WERI-Rb-1 (cell line): ENCODE measurements around the gene VTI1A.

Experiments used
- DNase-seq: peaks from one replicate; pipeline ENCODE4 v3.0.0-alpha.2; 2020
- H3K27ac ChIP-seq: fragments of 250-450 bp; sonication (Bioruptor Pico); 2 replicates; pipeline ENCODE4 v1.5.1; 2020; ENCODE audit warnings: mild to moderate bottlenecking, moderate library complexity
- H3K27me3 ChIP-seq: fragments of 250-450 bp; sonication (Bioruptor Pico); 2 replicates; pipeline ENCODE4 v1.5.1; 2021; ENCODE audit warnings: mild to moderate bottlenecking, low read depth, moderate library complexity; ENCODE audit not compliant: insufficient read depth, severe bottlenecking
- H3K36me3 ChIP-seq: fragments of 250-450 bp; sonication (Bioruptor Pico); 2 replicates; pipeline ENCODE4 v1.5.1; 2020; ENCODE audit warnings: mild to moderate bottlenecking, moderate library complexity
- H3K4me3 ChIP-seq: 2 replicates; pipeline ENCODE4 v1.5.1; 2011; ENCODE audit warnings: low read depth, mild to moderate bottlenecking, control low read depth, low read length
- H3K9me3 ChIP-seq: fragments of 250-450 bp; sonication (Bioruptor Pico); 2 replicates; pipeline ENCODE4 v1.5.1; 2021; ENCODE audit warnings: mild to moderate bottlenecking, moderate library complexity; ENCODE audit not compliant: severe bottlenecking
- TF ChIP-seq, protein P1 (sequence below): IDR thresholded peaks from 2 replicates; pipeline ENCODE4 v1.5.1; 2011; ENCODE audit warnings: low read depth, mild to moderate bottlenecking, control low read depth, inconsistent platforms, low read length

The VTI1A gene

DNA sequence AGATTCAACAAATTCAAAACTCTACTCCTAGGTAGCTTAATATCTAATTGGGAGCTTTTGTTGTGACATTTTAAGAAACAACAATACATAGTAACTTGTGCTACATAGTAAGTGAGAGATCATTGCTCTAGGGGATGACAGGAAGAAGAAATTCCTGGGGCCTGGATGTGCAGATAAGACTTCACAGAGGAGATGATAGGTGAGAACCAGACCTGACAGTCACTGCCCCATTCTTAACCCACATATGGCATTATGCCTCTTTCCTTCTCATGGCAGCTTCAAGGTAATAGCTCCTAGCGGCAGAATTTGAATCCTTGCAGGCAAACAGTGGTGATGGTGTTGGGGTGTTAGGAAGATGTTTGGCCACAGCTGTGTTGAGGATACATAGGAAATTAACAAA is 233.6 kb downstream of the VTI1A start:
- TF ChIP-seq, protein P1, sequence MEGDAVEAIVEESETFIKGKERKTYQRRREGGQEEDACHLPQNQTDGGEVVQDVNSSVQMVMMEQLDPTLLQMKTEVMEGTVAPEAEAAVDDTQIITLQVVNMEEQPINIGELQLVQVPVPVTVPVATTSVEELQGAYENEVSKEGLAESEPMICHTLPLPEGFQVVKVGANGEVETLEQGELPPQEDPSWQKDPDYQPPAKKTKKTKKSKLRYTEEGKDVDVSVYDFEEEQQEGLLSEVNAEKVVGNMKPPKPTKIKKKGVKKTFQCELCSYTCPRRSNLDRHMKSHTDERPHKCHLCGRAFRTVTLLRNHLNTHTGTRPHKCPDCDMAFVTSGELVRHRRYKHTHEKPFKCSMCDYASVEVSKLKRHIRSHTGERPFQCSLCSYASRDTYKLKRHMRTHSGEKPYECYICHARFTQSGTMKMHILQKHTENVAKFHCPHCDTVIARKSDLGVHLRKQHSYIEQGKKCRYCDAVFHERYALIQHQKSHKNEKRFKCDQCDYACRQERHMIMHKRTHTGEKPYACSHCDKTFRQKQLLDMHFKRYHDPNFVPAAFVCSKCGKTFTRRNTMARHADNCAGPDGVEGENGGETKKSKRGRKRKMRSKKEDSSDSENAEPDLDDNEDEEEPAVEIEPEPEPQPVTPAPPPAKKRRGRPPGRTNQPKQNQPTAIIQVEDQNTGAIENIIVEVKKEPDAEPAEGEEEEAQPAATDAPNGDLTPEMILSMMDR = no peak
- no peak overlapping the region for H3K4me3 ChIP-seq
- H3K36me3 ChIP-seq = no peaks in the 10 kb centered on the region
- H3K27ac ChIP-seq = no peak overlapping the region
- no peaks in the 10 kb centered on the region for H3K27me3 ChIP-seq
- no peaks in the 10 kb centered on the region for H3K9me3 ChIP-seq
- no peak for DNase-seq

DNA sequence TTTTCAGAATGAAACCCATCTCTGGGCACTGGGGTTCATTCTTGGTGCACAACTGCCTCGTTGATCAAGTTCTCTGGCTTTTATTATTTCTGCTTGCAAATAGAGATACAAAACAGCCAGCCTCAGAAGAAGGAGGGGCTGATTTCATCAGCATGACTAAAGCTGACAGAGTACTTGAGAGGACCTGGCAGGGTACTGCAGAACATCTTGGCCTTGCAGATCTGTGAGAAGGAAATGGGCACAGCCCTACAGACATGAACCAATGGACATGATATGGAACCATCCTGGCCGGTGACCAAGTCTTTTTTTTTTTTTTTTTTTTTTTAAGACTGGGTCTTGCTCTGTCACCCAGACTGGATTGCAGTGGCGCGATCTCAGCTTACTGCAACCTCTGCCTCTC is 240.6 kb downstream of the VTI1A start:
- no peaks in the 10 kb centered on the region for H3K27me3 ChIP-seq
- no peak overlapping the region for H3K4me3 ChIP-seq
- H3K9me3 ChIP-seq = no peaks in the 10 kb centered on the region
- TF ChIP-seq, protein P1 = no peak
- H3K27ac ChIP-seq = no peak overlapping the region
- no peak for DNase-seq
- no peaks in the 10 kb centered on the region for H3K36me3 ChIP-seq

DNA sequence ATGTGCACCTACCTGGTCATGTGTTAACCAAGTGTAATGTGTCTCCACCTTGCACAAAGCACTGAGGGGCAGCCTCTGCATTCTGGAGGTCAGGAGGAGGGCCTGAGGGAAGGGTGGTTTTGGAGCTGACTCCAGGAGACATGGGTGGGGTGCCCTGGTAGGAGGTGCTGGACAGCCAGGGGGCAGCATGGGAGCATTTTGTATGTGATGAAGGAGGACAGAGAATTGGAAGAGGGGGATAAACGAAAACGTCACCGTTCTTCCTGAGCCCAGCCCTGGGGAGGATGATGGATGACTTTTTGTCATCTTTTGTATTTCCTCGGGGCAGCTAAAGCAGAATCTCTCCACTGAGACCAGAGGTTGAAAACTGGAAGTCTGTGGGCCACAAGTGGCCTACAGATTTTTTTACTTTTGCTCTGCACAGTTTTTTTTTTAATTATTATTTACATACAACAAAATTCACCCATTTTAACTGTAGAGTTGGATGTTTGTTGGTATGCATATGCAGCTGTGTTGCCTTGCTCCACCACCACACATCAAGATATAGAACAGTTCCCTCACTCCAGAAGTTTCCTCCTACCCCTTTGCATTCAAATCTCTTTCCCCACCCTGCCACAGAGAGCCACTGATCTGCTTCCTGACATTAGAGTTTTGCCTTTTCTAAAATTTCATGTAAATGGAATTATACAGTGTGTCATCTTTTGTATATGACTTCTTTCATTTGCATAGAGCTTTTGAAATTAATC is 242.5 kb downstream of the VTI1A start:
- Histone ChIP-seq H3K9me3 (no peaks in the 10 kb centered on the region), H3K4me3 (no peak overlapping the region)
- DNase-seq = peak; percentile 40

DNA sequence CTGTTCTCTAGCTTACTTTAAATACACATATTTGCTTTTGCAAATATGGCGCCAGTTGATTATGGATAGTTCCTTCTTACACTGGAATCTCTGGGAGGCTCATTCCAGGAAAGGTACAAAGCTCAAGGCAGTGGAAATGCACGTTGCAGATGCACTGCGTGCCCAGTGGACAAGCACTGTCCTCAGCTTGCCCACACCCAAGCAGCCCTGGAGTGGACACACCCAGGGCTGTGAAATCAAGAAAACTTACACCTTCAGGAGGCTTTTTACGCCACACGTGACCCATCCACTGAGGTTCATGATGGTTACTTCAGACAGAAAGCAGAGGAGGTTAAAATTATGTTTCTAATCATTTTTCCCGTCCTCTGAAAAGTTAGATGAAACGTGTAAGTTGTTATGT is 248.5 kb downstream of the VTI1A start:
- Histone ChIP-seq H3K4me3 (no peak overlapping the region), H3K36me3 (no peaks in the 10 kb centered on the region)
- TF ChIP-seq, protein P1 = no peak

More for the DNA sequence above, 242.5 kb downstream of the VTI1A start:
- H3K27me3 ChIP-seq = no peaks in the 10 kb centered on the region
- TF ChIP-seq, protein P1 = peak; percentile 34; the same call in 1 of the 2 replicates
- H3K27ac ChIP-seq = no peak overlapping the region
- no peaks in the 10 kb centered on the region for H3K36me3 ChIP-seq

DNA sequence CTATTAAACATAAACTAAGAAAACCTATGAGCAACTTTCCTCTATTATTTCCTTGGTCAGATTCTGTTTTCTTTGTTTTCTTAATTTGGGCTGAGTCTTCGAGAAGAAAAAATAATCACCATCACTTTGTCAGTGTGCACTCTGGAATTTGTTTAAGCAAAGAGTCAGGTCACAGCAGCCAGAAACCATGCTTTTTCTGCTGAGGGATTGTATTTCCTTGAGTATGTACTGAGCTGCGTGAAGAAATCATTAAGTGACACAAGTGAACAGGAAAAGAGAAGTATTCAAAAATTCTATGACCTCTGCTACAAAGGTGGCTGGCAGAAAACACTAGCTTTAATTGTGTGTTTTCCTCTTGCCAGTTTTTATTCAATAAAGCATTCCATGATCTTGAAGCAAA is 249.6 kb downstream of the VTI1A start:
- no peaks in the 10 kb centered on the region for H3K36me3 ChIP-seq
- TF ChIP-seq, protein P1 = no peak
- no peak for DNase-seq
- no peaks in the 10 kb centered on the region for H3K9me3 ChIP-seq
- H3K27ac ChIP-seq = no peak overlapping the region
- H3K4me3 ChIP-seq = no peak overlapping the region
- no peaks in the 10 kb centered on the region for H3K27me3 ChIP-seq

More for the DNA sequence above, 248.5 kb downstream of the VTI1A start:
- DNase-seq = no peak
- Histone ChIP-seq H3K27ac (no peak overlapping the region), H3K27me3 (no peaks in the 10 kb centered on the region), H3K9me3 (no peaks in the 10 kb centered on the region)
